HG03139 (cell line): Measurements from ENCODE around the gene MRPL17.
A peak's percentile ranks its signal among the peaks of the same experiment; 100 is the strongest.
"Not testable (repeated sequence)": the region's sequence is repeated elsewhere in the genome, so short reads cannot be mapped to it uniquely, and the experiment has no call there.

Experiments used
- ATAC-seq: cut with Tn5 transposase; IDR thresholded peaks from one replicate; pipeline ENCODE4 v1.9.1; 2021; ENCODE audit not compliant: unreplicated experiment

The MRPL17 gene

DNA sequence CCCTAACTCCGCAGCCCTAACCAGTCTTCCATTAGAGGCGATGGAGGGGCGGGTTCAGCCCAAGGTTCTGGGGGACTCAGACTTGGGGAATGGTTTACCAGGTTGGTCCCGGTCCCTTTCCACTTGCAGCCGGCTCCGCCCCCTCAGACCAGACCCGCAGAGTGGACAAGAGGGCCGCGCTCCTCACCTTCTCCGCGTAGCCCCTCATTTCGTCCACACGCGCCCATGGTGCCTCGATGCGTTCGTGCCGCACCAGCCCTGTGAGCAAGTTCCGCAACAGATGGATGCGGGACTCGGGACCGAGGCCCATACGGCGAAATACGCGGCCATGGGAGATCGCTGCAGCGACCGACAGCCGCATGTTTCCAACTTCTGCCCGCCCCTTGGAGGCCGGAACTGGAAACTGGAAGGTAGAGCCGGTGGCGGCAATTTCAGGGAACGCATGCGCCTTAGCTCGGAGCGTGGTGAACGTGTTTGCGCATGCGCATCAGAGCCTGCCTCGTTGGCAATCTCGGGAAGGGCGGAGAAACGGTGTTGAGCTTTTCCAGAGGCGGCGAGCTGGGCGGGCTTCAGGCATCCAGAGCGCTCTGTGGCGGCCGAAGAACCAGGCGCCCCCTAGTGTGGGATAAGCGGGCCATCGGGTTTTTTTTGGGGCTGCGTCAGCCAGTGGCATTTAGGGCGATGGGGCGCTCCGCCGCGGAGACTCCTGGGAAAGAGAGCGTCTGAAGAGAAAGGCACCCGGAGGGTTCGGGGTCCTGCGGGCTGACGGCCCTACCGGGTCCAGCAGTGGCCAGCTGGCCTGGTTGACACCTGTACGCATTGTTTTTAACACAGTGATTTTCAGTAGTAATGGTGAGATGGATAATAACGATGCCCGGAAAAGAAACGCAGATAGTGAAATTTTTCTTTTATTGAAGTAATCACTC is at the start of gene MRPL17:
MRPL17 (minus strand) TSS at position 405 of the 926 bp plus-strand sequence; CDS start at position 361, 44 bp downstream.
- peak; percentile 94 for ATAC-seq

DNA sequence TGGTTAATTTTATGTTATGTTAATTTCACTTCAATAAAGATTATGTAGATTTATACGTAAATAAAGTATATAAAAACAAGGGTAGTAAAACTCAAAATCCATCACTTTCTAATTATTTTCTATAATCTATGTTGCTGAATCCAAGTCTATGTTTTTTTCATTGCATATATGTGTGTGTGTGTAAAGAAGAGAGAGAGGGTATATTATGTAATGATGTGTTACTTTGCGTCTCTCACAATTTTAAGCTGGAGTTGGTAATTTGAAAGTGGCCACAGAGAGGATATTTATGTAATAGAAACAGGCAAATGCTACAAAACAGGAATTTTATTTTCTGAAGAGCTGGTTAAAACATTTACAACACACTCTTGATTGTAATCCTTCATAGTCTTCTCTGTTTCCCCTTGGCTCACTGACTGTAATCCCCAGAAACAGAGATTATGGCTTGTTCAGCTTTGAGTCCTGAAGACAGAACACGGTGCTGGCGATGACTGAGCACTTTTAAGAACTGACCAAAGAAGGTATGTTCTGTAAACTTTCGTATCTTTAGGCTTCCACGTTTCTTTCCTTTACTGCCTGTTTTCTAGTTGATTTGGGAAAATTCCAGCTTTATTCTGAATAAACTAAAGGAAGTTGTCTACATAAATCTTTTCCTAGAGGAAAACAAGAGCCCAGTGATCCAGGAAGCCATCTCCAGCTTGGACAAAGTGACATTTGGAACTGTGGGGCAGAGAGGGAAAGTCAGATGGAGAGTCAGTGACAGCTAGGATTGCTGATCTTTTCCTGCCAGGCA is 45.0 kb upstream of the MRPL17 start:
- no peak for ATAC-seq

DNA sequence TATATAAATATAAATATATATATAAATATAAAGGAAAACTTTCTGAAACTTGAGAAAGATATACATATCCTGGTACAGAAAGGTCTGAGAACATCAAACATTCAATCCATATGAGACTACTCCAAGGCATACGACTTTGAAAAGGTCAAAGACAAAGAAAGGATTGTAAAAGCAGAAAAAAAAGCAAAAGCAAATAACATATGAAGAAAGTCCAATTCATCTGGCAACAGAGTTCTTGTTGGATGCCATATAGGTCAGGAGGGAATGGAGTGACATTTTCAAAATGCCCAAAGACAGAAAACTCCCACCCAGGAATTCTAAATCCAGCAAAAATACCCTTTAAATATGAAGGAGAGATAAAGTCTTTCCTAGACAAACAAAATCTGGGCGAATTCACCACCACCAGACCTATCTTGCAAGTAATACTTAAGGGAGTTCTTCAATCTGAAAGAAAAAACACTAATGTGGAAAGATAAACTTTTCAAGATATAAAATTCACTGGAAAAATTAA is 42.3 kb upstream of the MRPL17 start:
- no peak for ATAC-seq

DNA sequence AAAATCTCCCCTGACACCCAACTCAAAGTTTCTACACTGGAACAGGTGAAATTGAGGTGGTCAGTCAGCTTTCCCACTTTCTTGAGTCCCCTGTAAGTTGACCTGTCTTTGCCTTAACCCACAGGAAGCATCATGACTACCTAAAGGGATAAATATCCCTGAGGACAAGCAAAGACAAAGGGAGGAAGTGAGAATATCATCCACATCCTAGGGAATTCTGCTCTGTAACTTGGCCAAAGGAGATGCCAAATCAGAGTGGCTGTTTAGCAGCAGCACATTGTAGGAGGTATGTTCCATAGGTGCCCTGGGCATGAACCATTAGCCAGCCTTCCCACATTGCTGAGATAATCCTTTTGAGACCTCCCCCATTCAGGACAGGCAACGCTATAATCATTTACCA is 40.9 kb upstream of the MRPL17 start:
- no peak for ATAC-seq

DNA sequence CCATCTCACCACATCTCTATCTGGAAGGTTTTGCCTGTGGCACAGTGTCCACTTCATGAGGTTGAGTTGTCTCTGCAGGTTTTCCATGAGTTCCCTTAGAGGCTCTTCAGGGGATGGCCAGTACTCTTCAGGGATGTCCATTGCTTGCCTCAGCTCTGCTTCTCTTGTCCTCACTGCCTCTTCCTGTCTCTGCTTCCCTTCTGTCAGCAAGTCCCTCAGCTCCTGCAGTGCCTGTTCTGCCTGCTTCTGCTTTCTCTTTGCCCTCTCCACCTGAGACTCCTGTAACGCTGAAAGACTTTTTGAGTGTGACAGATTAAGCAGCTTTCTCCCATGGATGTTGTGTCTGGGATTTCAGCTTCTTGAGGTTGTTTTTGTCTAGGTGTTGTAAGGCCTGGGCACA is 38.2 kb upstream of the MRPL17 start:
- no peak for ATAC-seq

DNA sequence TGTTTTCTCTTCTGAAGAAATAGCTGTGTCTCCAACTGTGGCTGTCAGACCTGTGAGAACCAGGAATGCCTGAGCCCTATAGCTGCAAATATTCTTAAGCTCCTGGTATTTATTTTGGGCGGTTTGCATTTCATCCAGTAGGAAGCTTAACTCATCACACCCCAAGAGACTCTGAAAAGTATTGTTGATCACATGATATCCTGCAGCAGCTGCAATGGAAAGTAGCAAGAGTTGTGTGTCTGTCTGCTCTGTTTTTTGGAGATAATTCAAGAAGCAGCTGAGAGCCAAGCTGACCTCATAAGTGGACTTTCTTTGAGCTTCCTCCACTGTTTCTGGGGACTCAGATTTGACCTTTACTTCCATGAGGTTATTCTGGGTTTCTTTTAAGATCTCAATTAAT is 36.4 kb upstream of the MRPL17 start:
- ATAC-seq = no peak

DNA sequence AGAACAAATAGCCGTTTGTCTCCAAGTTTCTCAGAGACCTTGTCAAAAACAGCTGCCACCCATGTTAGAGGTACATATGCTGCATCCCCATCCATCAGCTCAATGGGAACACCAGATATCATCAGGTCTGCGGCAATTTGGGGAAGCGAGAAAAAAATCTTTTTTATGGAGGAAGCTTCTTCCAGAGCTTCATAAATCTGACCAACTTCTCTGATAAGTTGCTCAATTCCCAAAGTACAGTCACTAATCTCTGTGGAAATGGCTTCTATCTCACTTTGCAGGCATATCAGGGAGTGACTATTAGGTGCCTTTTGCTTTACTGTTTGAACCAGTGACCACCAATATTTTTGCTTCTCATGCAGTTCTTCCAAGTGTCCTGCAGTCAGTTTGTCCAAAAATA is 34.3 kb upstream of the MRPL17 start:
- ATAC-seq = no peak

DNA sequence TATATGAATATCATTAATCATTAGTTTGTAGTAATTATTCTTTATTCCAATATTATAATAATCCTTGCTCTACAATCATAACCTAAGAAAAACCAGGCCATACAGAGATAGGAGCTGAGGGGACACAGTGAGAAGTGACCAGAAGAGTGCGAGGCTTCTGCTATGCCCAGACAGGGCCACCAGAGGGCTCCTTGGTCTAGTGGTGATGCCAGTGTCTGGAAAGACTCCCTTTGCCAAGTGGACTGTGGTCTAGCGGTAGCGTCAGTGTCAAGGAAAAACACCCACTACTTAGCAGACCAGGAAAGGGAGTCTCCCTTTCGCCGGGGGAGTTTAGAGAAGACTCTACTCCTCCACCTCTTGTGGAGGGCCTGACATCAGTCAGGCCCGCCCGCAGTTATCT is 28.4 kb upstream of the MRPL17 start:
- not testable (repeated sequence) for ATAC-seq

DNA sequence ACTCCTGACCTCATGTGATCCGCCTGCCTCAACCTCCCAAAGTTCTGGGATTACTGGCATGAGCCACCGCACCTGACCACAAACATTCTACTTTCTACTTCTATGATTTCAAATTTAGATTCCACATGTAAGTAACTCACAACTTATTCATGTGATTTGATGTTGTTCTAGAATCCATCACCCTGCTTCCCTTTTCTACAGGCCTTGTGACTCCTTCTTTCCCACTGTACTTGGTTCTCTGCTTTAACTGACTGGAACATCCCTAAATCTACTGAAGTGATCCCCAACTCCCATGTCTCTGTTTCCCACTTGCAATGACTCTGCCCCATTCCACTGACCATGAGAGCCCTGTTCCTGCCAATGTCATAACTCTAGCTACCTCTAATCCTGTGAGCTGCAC is 25.7 kb upstream of the MRPL17 start:
- no peak for ATAC-seq

DNA sequence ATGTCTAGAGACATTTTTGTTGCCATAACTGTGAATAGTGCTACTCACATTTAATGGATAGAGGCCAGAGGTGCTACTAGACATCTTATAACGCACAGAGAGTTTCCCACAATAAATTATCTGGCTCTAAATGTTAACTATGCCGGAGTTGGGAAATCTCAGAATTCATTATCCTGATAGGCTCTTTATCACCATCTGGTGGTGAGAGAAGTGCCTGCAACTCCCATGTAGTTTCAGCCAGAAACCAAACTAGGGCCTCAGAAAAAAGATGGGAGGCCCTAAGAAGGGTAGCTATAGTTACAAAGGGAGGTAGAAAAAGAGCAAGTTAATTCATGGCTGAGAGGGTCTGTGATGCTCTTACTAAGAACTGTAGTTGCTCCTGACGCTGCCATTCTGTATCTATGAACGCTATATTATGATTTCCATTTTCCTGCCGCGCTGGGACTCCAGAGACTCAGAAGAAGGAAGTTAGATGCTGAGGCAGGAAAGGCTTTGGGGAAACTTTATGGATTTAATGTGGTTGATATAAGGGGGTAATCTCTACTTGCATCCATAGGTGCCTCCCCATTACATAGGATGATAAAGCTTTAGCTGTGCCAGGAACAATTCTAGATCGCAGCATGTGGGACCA is 22.9 kb upstream of the MRPL17 start:
- peak; percentile 58 for ATAC-seq

DNA sequence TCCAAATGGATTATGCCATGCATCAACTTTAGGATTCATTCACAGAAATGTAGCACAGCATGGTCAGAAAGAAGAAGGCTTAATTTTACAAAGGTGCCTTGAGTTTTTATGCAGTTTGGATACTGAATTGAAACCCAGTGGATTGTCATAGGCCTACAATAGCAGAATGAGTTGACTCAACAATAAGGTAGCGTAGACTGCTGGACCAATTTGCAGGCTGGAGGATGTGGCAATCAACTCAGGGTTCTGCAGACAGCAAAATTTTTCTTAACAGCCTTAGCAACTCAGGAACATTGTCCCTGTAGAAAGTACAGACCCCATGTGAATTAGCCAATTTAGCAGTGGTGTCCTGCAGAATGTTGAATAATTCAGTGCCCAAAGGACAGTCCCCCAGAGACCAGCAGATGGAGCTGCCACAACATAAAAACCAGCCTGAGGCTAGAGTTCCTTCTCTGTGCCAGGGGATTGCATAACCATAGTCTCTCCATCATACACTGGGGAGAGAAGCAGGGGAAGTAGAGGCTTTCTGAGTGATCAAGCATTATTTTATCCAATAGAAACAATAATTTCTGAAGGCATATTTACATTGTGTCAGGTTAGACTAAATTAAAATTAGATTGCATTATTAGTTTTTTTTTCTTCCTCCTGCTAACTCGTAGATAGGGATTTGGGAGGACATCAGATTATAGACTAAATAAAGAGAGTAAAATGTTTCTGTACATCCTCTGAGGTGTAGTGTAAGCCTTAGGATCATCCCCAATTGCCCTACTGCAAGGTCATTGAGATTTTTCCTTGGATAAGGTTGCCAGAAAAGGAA is 20.3 kb upstream of the MRPL17 start:
- ATAC-seq = no peak

DNA sequence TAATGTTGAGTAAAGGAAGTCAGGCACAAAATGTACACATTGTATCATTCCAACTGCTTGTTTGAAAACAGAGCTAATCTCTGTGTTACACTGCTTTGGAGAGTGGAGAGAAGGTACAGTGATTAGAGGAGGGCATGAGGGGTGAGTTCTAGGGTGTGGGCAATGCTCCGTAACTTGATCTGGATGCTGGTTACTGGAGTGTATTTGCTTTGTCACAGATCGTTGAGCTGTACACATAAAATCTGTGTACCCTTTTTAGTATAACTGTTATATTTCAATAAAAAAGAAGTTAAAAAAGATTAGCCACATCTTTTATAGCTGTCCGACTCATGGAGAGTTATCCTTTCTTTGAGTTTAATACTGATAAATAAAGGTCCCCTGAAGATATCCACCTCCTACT is 18.8 kb upstream of the MRPL17 start:
- ATAC-seq = not testable (repeated sequence)

DNA sequence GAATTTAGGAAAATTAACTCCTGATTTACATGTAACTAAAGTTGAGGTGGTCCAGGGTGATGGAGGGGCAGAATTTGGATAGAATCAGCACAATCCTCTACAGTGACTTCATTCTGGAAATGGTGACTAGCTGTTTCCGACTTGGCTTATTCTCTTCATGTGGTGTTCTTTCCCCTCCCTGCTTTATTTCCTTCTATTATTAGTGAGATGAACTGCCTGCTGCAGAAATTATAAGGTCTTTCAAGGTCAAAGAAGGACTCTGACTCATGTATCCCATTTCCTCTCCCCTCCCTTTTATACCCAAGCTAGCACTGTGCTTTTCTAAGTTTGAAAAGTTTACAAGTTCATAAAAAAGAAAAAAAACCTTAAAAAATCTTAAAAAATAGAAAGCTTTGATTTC is 12.2 kb upstream of the MRPL17 start:
- ATAC-seq = no peak

DNA sequence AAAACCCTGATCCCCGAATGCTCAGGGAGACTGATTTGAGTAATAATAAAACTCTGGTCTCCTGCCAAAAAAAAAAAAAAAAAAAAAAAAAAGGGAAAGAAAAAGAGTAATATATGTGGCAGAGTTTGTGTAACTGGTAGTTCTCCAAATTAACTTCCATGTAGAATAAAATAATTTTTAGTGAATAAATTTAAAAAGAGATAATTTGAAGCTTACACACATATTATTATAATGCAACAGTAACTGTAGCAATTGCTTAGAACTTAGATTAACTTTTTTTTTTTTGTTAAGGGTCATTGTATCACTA is 11.0 kb upstream of the MRPL17 start:
- no peak for ATAC-seq

DNA sequence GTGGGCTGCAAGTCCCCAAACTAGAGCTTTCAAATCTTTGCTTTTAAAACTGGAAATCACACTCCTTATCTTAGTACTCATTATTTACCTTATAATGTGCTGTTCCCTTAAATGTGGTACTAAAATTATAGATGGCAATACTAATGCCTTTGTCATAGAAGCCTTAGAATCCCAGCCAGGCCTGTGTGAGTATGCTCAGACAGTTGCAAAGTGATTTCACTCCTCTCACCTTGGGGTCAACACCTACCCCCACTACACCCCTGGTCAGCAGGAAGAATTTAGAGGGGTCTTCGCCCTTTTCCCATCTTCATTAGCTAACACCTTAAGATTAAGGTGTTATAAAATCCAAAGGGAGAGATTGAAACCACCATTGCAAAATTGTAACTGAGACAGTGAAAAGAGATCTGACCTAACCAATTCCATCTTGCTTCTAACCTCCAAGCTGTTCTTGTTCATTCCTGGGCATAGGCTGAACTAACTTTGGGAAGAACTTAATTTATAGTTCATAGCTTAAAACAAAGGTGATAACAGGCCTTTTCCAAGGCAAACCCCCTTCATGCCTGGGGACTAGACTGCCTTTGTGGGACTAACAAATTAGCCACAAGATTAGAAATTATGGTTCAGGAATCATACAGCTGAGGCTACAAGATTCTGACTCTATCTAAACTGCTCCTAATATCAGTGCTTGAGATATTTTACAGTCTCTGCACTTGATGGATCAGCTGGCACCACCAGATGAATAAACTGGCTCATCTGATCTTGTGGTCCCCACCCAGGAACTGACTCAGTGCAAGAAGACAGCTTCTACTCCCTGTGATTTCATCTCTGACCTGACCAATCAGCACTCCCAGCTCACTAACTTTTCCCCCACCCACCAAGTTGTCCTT is 10.4 kb upstream of the MRPL17 start:
- no peak for ATAC-seq

DNA sequence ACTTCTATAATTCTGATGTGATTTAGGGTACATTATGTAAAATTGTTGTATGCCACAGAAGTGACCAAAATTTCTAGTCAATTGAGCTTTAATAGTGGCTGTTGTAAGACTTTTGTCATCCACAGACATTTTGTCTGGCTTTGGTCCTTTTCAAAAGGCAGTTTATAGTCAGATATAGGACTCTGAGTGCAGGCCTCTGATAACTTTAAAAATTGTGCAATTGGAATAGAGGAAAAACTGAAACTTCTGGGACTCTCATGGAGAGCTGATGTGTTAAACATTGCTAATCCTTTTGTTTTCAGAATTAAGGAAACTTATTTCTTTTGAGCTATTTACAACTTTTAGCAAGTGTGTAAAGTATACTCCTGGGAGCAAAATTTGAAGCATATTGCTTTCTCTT is 9.0 kb upstream of the MRPL17 start:
- no peak for ATAC-seq

DNA sequence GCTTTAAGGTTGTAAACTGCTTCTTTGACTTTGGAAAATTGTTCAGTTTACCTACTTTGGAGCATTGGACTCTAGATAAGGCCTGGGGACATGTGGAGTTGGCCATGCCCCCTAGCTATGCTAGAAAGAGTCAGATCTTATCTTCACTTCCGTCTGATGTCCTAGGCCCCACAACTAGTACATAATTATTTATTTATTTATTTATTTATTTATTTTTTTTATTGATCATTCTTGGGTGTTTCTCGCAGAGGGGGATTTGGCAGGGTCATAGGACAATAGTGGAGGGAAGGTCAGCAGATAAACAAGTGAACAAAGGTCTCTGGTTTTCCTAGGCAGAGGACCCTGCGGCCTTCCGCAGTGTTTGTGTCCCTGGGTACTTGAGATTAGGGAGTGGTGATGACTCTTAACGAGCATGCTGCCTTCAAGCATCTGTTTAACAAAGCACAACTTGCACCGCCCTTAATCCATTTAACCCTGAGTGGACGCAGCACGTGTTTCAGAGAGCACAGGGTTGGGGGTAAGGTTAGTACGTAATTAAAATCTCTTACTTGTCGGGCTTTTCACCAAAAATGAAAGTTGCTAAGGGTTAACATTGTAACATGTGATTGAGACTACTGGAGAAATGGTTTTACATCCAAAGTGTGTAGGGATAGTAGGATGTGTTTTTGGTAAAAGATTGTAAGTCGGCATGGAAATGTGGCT is 7.4 kb upstream of the MRPL17 start:
- ATAC-seq = not testable (repeated sequence)

DNA sequence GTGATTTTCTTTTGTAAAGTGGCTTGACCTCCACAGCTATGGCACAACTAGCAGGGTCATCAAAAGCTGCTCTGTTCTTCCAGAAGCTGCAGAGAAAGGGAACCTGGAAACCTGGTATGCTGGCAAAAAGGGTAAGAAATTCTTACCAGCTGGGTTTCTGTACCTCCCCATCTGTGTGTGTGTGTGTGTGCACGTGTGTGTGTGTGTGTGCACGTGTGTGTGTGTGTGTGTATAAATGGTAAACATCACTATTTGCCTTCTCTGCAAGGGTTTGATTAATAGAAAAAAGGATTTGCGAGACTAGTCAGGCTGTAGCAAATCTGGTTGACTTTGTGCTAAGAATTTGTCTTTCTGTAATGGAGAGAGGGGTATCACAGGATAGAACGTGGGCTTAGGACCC is 4.7 kb upstream of the MRPL17 start:
- ATAC-seq = no peak

DNA sequence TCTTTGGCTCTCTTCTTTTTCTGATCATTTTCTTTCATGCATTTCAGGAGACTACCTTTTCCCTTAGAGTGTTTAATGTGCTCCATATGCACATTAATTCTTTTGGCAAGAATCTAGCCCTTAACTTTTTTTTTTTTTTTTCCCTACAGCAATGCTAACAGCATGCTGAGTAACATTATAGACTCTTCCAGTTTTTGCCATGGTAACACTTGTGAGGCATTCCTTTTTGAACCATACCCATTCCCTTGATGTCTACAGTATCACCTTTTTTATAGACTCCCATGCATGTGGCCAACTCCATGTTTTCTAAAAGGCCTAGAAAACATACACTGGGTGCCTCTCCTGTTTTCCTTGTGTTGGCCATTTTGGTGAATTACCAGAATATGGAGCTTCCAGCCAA is 2.9 kb upstream of the MRPL17 start:
- ATAC-seq = no peak
